CD4-positive, alpha-beta T cell treated with Interleukin-17A for 4 hours (primary cell): ENCODE measurements around the gene SYNGR2.
"Not testable (repeated sequence)": the region's sequence is repeated elsewhere in the genome, so short reads cannot be mapped to it uniquely, and the experiment has no call there.

ENCODE experiments used
- DNase-seq: peaks from one replicate; pipeline ENCODE4 v3.0.0-alpha.2; 2020; ENCODE audit warnings: mixed read lengths

Gene SYNGR2

DNA sequence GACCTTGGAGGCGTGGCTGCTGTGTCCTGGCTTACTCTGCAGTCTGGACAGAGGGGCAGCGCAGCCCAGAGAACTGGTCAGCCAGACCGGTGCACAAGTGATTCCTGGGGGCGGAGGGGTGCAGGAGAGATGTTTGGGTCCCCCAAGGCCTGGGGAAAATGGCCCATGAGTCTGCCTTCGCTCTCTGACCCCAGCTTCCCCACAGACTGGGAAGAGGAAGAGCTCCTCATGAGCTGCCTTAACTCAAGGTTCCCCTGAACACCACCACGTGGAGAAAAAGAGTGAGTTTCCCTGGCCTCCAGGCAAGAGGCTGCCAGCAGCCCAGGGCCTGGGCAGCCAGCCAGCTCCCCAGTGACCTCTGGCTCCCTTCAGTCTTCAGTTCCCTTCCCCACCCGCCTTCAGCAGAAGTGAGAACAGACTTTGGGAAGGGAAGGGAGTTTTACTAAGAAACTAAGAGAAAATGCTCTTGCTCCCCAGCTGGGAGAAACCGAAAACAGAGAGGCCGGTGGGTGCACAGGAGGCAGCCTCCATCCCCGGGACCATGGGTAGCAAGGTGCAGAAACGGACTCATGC lies 24.1 kb upstream of the SYNGR2 start:
- no peak for DNase-seq

DNA sequence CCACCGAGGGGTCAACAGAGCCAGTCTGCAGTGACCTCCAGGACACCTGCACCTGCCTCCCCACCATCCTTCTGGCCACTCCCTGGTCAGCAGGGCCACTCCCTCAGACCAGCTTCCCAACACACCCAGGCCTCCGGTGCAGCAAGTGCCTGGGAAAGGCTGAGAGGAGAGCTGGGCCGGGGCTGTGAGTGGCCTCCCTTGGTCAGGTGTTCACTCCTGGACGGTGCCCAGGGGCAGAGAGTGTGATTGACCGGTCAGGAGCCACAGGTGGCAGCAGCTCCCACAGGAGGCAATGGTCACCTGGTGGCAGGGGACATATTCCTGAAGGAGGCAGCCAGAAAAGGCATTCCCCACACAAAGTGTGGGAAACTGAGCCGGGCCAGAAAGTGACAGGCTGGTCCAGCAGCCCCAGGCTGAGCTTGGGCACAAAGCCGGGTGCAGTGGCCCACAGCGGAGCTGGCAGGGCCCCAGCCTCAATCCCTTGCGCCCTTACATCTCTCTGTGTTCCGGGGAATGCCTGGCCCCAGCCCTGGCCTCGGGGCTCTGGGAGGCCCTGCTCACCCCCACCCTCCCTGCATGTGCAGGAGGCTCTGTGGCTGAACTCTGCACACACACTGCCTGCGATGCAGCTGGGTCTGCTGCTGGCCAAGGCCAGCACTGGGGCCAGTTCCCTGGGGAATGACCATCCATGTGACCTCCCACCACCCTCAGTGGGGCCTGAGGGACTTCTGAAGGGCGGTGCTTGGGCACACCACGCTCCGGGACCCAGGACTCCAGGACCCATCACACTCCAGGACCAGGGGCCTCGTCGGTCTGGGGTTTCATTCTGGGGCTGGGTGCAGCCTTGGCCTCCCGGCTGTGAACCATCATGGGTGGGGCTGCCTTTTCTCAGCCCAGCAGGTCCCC lies 23.4 kb upstream of the SYNGR2 start:
- DNase-seq, result no peak

DNA sequence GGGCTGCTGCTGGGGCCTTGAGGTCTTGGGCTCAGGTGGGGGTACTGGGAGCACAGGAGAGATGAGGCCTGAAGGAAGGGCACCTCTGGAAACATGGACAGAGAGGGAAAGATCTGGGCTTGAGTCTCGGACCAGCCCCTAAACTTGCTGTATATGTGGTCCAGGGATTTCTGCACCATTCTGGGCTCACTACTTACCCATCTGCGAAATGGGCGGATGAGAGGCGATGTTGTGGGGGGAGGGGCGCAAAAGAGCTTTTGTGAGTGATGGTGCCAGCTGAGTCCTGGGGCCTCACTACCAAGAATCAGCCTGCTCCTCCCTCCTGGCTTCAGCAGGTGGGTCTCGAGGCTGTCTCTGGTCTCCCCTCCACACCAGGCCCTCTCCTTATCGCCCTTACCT lies 21.9 kb upstream of the SYNGR2 start:
- no peak for DNase-seq

DNA sequence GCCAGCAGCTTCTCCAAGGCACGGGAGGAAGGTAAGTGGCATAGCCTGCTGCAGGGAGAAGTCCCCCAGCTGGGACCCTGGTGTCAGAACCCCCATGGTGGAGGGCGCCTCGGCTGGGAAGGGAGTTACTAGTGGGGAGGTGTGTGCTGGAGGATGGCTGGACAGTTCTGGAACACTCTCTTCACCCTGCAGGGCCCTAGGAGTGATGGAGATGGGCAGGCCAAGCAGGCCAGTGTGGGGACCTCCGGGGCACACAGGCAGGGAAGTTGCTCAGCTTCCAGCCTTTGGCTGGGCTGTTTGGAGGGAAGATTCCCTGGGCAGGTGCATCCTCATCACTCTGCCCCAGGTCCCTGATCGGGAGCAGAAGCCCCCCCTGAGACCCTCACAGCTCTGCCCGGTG lies 21.5 kb upstream of the SYNGR2 start:
- no peak for DNase-seq

DNA sequence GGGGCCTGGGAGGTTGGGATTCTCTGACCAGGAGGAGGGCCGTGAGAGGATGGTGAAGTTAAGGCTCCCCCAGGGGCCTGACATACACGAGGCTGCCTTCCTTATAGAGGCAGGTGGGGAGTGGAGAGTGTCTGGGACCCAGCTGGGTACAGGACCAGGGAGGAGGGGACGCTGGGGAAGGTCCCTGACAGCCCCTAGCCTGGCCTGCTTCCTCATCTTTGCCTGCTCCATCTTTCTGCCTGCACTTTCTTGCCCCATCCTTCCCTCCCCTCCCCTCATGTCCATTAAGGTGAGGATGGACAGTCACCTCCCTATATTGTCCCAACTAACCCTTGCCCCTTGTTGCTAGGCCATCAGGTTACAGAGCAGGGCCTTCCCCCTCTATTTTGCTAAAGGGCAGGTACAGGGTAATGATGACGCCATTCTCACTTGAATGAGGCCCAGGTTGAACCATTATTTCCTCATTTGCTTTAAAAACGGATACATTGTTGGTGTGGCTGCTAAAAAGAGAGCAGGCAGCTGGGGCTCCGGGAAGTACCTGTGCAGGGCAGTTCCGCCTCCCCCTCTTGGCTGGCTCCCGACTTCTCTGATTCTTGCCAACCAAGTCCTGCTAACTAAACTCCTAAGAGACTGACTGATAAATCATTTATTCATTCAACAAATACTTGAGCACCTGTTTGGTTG lies 20.9 kb upstream of the SYNGR2 start:
- peak; percentile 29 for DNase-seq

DNA sequence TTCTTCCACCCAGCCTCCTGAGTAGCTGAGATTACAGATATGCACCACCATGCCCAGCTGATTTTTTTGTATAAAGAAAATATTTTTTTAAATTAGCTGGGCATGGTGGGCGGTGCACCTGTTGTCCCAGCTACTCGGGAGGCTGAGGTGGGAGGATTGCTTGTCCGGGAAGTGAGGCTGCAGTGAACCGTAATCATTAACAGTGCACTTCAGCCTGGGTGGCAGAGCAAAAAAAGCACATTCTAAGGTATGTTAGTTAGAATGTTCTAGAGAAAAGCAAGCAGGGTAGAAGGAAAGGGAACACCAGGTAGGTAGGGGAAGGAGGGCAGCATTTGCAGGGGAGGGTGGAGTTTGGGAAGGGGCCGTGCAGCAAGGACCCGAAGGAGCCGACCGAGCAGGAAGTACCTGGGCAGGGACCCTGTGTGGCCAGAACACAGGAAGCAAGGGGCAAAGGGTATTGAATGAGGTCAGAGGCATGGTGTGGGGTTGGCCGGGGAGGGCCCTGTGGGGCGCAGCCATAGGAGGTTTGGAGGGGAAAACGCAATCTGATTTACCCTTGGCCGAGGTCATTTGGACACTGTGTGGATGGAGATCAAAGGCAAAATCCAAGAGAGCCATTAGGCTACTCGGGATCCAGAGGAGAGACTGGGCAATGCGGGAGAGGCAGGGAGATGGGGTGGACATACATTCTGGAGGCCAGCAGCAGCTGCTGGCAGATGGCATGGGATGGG lies 19.9 kb upstream of the SYNGR2 start:
- no peak for DNase-seq

DNA sequence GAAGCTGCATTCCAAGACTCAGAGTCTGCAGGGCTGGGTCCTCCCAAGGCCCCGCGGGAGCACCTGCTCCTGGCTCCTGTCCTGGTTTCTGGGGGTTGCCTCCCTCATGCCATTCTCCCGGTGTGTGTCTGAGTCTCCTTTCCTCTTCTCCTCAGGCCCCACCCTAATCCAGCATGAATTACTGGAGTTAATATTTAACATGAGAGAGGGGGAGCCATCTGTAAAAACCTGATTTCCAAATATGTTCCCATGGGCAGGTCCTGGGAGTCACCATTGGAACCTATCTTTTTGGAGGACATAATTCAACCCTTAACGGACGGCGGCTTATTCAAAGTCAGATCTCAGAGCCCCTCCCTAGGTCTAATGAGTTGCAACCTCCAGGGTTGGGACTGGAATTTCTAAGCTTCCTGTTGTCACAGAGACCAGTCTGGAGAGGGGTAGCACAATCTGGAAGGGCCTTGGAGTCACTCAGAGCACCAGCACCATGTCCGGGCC lies 16.8 kb upstream of the SYNGR2 start:
- DNase-seq, result no peak

DNA sequence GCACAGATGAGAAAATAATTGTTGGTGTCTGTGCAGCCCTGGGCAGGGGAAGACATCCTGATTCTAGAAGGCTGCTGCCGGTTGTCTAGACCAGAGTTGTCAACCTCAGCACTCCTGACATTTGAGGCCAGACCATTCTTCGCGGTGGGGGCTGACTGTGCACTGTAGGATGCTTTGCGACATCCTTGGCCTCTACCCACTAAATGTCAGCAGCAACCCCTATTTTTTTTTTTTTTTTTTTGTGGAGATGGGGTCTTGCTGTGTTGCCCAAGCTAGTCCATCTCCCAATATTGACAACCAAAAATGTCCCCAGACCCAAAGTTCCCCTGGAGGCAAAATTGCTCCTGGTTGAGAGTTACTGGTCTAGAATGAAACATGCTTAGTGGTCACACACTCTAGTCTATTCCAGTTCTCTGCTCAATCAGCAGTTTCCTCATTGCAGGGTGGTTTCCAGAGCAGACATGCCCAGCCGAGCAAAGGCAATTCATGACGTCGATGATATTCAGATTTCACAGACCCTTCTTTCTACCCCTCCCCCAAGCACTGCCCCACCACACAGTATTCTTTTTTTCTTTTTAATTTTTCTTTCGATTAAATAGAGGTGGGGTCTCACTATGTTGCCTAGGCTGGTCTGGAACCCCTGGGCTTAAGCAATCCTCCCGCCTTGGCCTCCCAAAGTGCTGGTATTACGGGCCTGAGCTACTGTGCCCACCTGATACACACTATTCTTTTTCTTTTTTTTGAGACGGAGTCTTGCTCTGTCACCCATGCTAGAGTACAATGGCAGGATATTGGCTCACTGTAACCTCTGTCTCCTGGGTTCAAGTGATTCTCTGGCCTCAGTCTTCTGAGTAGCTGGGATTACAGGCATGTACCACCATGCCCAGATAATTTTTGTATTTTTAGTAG lies 13.2 kb upstream of the SYNGR2 start:
- no peak for DNase-seq

DNA sequence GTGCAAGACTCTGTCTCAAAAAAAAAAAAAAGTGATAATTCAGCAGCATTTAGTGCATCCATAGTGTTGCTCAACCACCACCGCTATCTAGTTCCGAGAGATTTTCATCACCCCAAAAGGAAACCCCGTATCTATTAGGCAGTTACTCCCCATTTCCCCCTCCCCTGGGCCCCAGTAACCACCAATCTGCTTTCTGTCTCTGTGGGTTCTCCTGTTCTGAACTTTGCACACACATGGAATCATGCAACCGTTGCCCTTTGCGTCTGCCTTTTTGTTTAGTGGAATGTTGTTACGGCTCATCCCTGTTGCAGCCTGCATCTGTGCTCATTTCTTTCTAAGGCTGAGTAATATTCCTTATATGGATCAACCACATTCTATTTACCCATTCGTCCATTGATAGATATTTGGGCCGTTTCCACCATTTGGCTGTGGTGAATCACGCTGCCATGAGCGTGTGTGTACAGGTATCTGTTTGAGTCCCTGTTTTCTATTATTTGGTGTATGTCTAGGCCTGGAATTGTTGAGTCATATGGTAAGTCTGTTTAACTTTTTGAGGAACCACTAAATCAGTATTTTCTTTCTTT lies 8.7 kb upstream of the SYNGR2 start:
- no peak for DNase-seq

DNA sequence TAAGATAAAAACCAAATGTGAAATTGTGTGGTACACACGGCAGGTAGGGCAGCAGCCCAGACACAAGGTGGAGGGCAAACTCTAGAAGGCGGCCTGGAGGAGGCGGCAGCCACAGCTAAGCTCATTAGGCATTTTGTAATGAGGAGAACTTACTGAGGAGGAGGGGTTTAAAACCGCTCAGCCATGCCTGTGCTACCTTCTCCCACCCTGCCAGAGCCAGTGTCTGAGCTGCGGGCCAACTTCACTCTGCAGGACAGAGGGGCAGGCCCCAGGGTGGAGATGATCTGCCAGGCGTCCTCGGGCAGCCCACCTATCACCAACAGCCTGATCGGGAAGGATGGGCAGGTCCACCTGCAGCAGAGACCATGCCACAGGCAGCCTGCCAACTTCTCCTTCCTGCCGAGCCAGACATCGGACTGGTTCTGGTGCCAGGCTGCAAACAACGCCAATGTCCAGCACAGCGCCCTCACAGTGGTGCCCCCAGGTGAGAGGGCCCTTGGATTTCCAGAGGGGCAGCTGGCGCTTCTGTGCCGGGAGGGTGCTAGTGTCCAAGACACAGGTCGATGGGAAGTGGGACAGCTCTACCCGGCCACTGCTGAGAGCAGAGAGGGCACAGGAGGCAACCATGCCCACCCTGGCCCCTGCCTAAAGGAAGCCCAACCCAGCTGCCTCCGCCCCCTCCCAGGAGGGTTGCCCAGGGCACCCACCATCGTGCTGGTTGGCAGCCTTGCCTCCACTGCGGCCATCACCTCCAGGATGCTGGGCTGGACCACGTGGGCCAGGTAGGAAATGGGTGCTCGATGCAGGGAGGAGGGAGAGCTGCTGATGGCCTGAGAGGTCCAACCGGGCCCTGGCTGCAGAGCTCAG lies 4.3 kb upstream of the SYNGR2 start:
- DNase-seq, result no peak

DNA sequence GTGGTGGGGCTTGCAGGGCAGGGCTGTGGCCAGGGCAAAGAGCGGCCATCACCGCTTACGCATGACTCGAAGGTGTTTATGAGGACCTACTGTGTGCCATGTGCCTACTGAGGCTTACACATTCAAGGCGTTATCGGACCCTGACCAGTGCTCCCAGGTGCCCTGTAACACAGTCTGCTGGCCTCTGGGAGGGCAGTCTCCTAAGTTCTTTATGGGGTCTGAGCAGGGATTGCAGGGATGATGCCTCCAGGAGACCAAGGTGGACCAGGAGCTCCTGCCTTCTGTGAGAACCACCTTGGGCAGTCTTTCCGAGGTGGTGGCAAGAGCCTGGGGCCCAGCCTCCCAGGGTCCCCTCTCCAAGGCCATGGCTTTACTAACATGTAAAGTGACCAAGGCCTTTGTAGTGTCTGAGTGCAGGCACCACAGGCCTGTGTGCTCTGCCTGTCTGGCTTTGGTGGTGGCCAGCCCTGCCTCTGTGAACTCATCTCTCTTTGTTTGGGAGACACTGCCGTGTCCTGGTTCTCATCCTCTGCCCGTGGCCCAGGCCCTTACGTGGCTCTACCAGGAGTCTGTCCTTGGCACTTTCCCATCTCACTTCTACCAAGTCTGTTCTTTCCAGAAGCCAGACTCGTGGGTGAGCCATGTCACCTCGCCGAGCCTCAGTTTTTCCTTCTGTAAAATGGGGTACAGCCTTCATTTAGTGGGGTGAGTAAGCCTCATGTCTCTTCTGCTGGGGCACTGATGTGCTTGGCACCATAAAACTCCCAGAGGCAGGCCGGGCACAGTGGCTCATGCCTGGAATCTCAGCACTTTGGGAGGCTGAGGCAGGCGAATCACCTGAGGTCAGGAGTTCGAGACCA lies 3.4 kb upstream of the SYNGR2 start:
- no peak for DNase-seq

DNA sequence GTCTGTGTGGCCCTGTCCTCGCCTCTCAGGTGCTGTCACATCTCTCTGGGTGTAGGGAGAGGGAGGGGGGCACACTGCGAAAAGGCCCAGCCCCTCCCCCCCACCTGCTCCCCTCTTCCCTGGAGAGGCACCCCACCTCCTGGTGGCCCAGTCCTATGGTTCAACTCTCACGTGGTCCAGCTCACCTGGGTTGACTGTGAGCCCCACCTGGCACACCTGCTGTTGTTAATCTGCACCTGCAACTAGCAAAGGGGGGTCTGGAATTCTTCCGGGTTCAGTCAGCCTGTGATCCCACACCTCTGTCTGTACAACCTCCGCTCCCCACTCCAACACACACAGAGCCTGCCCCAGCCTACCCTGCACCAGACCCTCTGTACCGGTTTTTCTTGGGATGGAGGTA lies 2.0 kb upstream of the SYNGR2 start:
- no peak for DNase-seq

DNA sequence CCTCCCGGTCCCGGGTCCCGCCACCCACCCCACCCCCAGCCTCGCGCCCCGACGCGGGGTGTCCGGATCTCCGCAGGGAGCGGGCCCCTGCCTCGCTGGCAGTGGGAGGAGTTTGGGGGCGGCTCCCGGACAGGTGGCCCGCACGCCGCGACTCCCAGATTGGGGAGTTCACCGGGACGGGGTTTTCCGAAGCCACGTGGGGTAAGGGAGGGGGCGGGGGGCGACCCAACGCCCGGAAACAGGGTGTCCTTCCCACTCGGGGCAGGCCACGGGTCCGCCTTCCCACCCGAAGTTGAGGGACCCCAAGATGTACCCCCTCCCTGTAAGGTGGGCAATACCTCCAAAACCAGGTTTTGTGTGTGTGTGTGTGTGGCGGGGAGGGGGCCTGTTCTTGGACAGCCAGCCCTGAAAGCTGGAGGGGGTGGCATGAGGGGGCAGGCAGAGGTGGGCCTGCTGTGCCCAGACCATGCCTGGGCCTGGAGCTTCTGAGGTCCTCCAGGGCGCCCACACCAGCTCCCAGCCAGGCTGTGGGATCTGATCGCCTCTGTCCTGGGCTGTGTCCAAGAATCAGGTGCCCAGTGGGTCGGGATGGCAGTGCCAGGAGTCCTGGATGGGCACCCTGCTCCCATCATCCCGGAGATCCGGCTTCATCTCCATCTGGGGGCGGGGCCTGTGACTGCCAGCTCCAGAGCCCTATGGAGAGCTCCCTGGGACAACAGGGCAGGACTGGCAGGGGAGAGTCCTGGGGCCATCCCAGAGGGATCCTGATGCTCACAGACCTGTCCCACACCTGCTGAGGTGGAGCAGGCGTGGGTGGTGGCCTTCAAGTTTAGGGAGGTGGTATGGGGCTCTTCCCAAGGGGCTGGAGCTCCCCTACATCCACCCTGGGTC lies 767 bp downstream of the SYNGR2 start:
- DNase-seq, result peak; percentile 57

DNA sequence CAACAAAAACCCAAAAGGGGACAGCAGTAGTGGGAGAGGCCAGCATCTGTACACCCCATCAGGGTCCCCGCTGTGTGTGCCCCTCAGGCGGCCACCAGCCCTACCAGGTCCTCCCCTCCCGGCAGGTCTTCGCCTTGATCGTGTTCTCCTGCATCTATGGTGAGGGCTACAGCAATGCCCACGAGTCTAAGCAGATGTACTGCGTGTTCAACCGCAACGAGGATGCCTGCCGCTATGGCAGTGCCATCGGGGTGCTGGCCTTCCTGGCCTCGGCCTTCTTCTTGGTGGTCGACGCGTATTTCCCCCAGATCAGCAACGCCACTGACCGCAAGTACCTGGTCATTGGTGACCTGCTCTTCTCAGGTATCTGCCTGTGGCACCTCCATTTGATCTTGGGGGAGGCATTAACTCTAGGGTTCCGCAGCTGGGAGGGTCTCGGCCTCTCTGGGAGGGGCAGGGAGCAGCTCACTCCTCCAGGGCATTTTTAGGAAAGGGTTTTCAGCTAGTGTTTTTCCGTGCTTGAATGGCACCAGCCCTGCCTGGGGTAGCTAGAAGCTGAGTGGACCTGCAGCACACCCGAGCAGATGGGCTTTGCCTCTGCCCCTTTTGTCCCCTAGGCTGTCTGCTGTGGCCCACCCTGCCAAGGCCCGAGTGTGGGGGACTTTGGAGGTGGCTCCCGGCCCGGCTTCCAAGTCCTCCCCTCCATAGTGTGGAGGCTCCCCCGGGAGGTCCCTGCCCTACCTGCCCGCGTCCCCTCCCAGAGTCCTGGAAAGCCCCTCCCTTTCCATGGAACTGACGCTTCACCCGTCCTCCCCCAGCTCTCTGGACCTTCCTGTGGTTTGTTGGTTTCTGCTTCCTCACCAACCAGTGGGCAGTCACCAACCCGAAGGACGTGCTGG lies 2.6 kb downstream of the SYNGR2 start:
- DNase-seq, result no peak

DNA sequence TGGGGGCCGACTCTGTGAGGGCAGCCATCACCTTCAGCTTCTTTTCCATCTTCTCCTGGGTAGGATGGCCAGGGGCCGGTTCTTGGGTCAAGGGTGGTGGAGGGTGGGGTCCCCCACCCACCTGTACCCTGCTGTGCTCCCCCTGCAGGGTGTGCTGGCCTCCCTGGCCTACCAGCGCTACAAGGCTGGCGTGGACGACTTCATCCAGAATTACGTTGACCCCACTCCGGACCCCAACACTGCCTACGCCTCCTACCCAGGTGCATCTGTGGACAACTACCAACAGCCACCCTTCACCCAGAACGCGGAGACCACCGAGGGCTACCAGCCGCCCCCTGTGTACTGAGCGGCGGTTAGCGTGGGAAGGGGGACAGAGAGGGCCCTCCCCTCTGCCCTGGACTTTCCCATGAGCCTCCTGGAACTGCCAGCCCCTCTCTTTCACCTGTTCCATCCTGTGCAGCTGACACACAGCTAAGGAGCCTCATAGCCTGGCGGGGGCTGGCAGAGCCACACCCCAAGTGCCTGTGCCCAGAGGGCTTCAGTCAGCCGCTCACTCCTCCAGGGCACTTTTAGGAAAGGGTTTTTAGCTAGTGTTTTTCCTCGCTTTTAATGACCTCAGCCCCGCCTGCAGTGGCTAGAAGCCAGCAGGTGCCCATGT lies 3.3 kb downstream of the SYNGR2 start:
- not testable (repeated sequence) for DNase-seq

DNA sequence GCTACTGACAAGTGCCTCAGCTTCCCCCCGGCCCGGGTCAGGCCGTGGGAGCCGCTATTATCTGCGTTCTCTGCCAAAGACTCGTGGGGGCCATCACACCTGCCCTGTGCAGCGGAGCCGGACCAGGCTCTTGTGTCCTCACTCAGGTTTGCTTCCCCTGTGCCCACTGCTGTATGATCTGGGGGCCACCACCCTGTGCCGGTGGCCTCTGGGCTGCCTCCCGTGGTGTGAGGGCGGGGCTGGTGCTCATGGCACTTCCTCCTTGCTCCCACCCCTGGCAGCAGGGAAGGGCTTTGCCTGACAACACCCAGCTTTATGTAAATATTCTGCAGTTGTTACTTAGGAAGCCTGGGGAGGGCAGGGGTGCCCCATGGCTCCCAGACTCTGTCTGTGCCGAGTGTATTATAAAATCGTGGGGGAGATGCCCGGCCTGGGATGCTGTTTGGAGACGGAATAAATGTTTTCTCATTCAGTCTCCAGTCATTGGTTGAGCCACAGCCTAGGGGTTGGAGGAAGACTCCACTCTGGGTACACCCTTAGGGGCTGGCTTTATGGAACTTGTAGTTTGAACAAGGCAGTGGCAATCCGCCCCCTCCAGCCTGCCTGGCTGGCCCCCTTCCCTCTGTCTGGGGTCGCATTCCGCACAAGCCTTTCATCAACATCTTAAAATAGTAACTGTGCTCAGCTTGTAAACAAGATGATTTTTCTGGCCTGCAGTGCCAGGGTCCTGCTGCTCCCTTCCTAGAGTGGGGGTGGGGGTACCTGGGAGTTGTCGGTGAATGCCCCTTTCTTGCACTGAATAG lies 4.1 kb downstream of the SYNGR2 start:
- DNase-seq, result no peak
